Measurements from ENCODE around the gene AKNA.

AKNA gene

DNA sequence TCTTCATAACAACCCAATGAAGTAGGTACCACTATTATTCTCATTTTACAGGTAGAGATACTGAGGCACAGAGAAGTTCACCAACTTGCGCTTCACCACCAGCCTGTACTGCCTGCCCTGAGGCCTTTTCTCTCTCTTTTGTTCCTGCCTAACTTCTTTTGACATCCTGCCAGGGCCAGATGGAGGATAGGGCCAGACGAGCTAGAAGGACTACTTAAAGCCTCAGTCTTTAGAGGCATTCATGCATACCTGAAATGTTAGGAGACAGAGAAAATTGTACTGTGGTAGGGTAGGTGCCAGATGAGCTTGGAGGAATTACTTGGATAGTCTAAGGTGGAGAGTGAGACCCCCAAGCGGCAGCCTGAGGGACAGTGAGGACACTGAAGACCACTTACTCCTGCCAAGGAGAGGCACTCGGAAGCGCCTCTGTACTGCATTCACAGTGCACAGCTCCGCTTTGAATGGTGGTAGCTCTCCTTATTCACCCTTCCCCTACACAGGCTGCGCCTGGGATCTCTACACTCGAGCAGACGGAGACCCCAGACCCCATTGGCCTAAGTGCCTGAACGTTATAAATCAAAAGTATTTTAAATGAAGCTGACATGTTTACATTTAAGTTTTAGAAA lies 71.1 kb downstream of the AKNA start:
- no peak for DNase-seq

DNA sequence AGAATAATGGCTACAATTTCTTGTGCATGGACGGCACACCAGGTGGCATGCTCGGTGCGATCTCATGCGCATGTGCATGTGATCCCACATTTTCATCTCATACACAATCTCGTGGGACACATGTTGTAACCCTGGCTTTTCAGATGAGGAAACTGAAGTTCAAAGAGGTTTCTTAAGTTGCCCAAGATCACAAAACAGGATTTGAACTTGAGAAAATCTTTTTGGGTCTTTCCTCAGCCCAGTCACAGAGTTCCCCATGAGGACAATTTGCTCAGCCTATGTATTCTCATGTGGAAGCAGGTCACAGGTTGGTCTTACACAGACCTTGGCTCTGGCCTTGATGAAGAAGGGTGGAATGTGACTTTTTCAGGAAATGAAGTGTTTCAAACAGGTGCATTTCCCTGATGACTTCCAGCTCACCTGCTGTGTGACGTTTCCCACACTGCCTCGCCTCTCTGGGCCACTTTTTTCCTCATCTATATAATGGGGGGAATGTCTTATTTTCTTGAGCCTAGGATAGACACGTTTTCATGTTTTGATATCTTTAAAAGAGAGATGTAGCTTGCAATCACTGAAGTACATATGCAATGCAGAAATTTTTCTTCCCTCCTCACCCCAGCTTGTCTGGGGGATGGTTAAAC lies 71.9 kb downstream of the AKNA start:
- DNase-seq: peak; percentile 91 to 98

- peak; percentile 61 to 84 for DNase-seq
These were observed 72.7 kb downstream of the AKNA start for GRCh38 chr9:114314881-114315722.

DNA sequence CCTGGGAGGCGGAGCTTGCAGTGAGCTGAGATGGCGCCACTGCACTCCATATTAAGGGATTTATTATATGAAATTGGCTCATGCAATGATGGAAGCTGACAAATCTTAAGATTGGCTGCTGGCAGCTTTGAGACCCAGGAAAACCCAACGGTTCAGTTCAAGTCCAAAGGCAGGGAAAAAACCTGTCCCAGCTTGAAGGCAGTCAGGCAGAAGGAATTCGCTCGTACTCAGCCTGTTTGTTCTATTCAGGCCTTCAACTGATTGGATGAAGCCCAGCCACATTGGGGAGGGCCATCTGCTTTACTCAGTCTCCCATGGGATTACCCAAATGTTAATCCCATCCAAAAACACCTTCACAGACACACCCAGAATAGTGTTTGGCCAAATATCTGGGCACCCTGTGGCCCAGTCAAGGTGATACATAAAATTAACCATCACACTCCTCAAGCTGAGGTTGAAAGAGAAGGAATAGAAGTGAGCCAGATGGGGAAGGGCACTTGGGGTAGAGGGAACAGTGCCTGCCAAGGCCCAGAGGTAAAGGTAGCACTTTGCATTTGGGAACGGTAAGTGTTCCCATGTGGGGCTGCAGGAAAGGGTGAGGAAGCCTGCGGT lies 73.4 kb downstream of the AKNA start:
- DNase-seq: no peak

DNA sequence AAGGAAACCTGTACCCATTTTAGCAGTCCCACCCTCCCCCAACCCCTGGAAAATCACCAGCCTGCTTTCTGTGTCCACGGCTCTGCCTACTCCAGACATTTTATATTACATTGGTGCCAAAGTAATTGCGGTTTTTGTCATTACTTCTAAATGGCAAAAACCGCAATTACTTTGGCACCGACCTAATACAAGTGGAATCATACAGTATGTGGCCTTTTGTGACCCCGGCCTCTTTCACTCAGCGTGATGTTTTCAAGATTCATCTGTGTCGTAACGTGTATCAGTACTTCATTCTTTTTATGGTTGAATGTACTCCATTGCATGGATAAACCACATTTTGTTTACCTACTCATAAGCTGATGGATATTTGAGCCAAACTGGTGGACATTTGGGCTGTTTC lies 74.6 kb downstream of the AKNA start:
- DNase-seq: no peak

- no peak for DNase-seq
These were observed 75.3 kb downstream of the AKNA start for GRCh38 chr9:114312513-114312875.

DNA sequence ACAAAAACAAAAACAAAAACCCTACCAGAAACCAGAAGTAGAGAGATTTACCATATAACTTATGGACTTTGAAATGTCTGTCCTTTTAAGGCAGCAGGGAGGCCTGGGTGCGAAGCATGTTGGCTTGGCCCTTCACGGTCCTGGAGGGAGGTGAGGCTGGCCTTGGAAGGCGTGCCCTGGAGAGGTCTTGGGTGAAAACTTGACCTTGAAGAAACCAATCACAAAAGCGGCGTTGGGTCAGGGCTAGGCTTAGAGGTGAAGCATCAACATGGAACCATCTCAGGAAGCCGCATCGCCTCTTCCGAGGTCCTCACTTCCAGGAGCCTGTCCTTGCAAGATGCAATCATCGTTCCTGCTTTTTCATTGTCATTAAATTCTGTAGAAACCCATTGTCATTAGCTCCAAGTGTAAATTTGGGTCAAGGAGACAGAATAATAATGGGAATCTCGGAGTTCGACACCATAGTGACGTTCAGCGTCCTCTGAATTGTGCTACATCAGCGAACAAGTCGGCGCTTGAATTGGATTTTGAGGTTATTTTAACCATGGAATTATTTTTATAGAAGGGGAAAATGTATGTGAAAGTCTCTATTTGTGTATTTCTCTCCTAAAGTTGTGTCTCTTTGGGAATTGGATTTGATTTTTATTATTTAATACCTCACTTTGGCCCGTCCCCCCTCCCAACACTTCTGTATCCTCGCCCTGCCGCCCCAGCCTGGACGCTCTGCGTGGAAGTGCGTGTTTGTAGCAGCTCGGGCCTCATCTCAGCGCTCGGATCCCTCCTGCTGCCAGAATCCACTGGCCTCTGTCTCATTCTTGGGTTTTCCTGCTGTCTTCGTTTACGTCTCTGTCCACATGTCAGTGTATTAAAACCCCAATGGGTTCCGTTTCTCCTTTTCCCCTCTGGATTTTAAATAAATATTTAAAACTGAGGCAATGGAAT lies 75.9 kb downstream of the AKNA start:
- no peak for DNase-seq

- no peak for DNase-seq
These were observed 77.0 kb downstream of the AKNA start for GRCh38 chr9:114310471-114311450.

GRCh38 chr9:114309096-114309495 lies 78.7 kb downstream of the AKNA start:
- DNase-seq: no peak

- no peak for DNase-seq
These were observed 79.3 kb downstream of the AKNA start for GRCh38 chr9:114308361-114308950.

- DNase-seq: no peak
These were observed 79.9 kb downstream of the AKNA start for GRCh38 chr9:114307899-114308267.

- no peak for DNase-seq
These were observed 83.2 kb downstream of the AKNA start for GRCh38 chr9:114304416-114305188.

GRCh38 chr9:114303977-114304376 lies 83.8 kb downstream of the AKNA start:
- DNase-seq: no peak

- DNase-seq: no peak
These were observed 84.2 kb downstream of the AKNA start for GRCh38 chr9:114303571-114303970.

DNA sequence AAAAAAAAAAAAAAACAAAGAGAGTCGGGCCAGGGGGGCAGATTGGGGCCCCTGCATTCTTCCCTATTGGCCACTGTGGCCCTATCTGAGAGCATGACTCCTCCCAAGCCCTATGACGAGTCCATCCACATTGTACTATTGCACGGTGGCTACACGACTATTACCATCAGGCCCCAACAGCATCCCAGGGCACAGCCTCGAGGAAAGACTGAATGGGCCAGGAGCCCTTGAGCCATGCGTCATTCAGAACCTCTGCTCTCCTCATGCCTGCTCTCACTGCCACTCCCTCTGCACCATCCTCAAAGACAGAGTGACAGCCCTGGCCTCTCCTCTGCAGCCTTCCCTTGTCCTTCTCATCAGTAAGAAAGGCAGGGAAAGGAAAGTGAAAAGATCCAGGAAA lies 85.1 kb downstream of the AKNA start:
- no peak for DNase-seq

DNA sequence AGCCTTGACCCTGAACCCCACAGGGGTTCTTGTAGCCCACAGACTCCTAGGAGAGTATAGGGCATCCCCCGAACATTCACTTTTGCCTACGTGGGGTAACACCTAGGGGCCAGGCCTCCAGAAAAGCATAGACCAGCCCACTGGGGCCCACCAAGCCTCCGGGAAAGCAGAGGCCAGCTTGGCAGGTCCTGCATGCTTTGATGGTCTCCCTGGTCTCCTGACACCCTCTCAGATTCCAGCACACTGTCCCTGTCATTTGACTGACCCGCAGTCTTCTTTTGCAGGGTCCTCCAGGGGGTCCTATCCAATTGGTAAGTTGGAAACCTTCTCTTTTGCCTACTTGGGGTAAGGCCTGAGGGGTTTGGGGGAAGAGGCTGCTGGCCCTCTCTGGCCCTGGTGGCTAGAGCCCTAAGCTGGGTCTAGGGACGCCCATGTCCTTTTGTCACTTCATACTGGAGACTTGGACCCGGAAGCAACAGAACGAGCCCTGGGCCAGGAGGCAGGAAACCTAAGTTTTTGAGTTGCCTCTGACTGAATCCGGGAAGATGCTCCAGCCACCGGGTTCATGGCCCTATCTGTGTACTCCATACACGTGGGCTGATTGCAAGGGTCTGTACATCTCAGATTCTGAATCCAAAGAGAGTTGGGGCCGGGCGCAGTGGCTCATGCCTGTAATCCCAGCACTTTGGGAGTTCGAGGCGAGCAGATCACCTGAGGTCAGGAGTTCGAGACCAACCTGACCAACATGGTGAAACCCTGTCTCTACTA lies 85.8 kb downstream of the AKNA start:
- DNase-seq: no peak

- DNase-seq: no peak
These were observed 86.7 kb downstream of the AKNA start for GRCh38 chr9:114300846-114301797.

All from inflammatory macrophage treated with lipopolysaccharide for 1 hour (primary cell).